Lung (tissue), 12 donors: ENCODE measurements around the gene PLD4. TPM values are rescaled to one million over a fixed set of nuclear protein-coding genes. Genes with fewer than 3 reads are reported as not detected.
"Not testable (repeated sequence)": the region's sequence is repeated elsewhere in the genome, so short reads cannot be mapped to it uniquely, and the experiment has no call there.

Experiments
- ATAC-seq: fragments of 200-7000 bp; cut with Tn5 transposase; one replicate; pipeline ENCODE4 v1.9.1; 2020; ENCODE audit warnings: moderate number of reproducible peaks; ENCODE audit not compliant: insufficient read depth, low FRiP score
- DNase-seq, 3 donors: peaks; one replicate each; pipeline ENCODE4 v3.0.0-alpha.2; 2013 to 2017
- H3K27ac ChIP-seq, 2 donors: one replicate each; pipeline ENCODE4 v1.5.1; 2013; ENCODE audit warnings: mild to moderate bottlenecking in 2 of 2, moderate library complexity in 2 of 2, control low read depth in 1 of 2, inconsistent platforms in 1 of 2, low read depth in 1 of 2, low read length in 1 of 2
- H3K27me3 ChIP-seq, 3 donors: one replicate each; pipeline ENCODE4 v1.5.1; 2013; ENCODE audit warnings: low read length in 2 of 3; ENCODE audit not compliant: control insufficient read depth in 3 of 3, insufficient read depth in 3 of 3
- H3K36me3 ChIP-seq, 4 donors: one replicate each; pipeline ENCODE4 v1.5.1; 2013; ENCODE audit warnings: low read length in 4 of 4, mild to moderate bottlenecking in 1 of 4, moderate library complexity in 1 of 4; ENCODE audit not compliant: control insufficient read depth in 4 of 4, insufficient read depth in 4 of 4
- H3K4me1 ChIP-seq, 5 donors: one replicate each; pipeline ENCODE4 v1.5.1; 2013; ENCODE audit warnings: low read length in 5 of 5, mild to moderate bottlenecking in 2 of 5, moderate library complexity in 1 of 5; ENCODE audit not compliant: control insufficient read depth in 5 of 5, insufficient read depth in 5 of 5
- H3K4me3 ChIP-seq: one replicate; pipeline ENCODE4 v1.5.1; 2013; ENCODE audit warnings: mild to moderate bottlenecking, control low read depth, moderate library complexity
- H3K9ac ChIP-seq, 2 donors: one replicate each; pipeline ENCODE4 v1.5.1; 2013; ENCODE audit warnings: low read length in 2 of 2, control low read depth in 1 of 2; ENCODE audit not compliant: insufficient read depth in 1 of 2
- H3K9me3 ChIP-seq, 4 donors: one replicate each; pipeline ENCODE4 v1.5.1; 2013; ENCODE audit warnings: low read length in 3 of 4, mild to moderate bottlenecking in 1 of 4, moderate library complexity in 1 of 4; ENCODE audit not compliant: control insufficient read depth in 4 of 4, insufficient read depth in 3 of 4
- WGBS, 2 donors: extraction: QIAGEN DNeasy Blood & Tissue Kit; methylation state at CpG; one replicate each; pipeline ENCODE4 v1.1.7; 2013; 5-methylcytosine and 5-hydroxymethylcytosine counted together
- polyA plus RNA-seq, 2 donors: library from polyadenylated mRNA; stranded (reverse); fragments of 200-250 nt; gene quantifications; one replicate each; pipeline ENCODE4 v1.2.1, GENCODE V29; 2013
- total RNA-seq, 2 donors: library from RNA; depleted of rRNA in 1 of 2; stranded (reverse); fragments of >200 nt in 1 of 2; gene quantifications; one replicate each; pipeline ENCODE4 v1.2.1, GENCODE V29; 2014 to 2021
- TF ChIP-seq, protein P1 (sequence below): IDR thresholded peaks from 2 replicates; pipeline ENCODE4 v1.5.1; 2012; ENCODE audit warnings: mild to moderate bottlenecking; ENCODE audit errors: control extremely low read depth, extremely low read depth
- donor health status: control.
- donor health status: control.
- donor health status: Bipolar disorder and iron deficiency.
- donor health status: healthy.
- donor health status: DM: yes; HTN: yes; CAD: no.

The PLD4 gene
- total and polyA plus RNA-seq, 4 donors = 0.71 to 6.3 (median 0.88) TPM

DNA sequence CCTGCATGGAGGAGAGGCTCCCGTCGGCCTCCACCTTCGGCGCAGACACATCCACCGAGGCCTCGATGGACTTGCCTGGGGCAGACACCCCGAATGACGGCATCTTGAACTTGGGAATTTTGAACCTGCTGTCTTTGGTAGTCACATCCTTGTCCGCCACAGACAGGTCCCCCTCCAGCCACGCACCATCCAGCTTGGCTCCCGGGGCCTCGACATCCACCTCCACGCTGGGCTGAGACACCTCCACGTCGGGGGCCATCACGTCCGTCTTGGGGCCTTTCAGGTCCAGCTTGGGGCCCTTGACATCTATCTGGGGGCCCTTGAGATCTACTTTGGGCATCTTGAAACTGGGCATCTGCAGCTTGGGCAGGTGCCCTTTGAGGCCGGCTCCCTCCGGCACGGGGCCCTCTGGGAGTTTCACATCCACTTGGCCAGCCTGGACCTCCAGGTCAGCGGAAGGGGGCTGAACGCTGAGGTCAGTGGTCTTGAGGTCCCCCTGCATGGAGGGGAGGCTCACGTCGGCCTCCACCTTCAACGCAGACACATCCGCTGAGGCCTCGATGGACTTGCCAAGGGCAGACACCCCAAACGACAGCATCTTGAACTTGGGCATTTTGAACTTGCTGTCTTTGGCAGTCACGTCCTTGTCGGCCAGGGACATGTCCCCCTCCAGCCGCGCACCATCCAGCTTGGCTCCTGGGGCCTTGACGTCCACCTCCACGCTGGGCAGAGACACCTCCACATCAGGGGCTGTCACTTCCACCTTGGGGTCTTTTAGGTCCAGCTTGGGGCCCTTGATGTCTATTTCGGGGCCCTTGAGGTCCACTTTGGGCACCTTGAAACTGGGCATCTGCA is 23.4 kb downstream of the PLD4 start:
- WGBS, 2 donors = 94 to 95% methylated on average over 34 to 35 of the region's 35 CpGs

DNA sequence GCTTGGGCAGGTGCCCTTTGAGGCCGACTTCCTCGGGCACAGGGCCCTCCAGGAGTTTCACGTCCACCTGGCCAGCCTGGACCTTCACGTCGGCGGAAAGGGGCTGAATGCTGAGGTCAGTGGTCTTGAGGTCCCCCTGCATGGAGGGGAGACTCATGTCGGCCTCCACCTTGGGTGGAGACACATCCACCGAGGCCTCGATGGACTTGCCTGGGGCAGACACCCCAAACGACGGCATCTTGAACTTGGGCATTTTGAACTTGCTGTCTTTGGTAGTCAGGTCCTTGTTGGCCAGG is 24.0 kb downstream of the PLD4 start:
- no peak for DNase-seq
- Histone ChIP-seq H3K4me3 (no peak overlapping the region), H3K9me3 (peaks cover 0 to 1% (median 0%) of the 10 kb centered on the region in 4 donors), H3K27ac (no peak overlapping the region), H3K27me3 (no peaks in the 10 kb centered on the region), H3K36me3 (no peaks in the 10 kb centered on the region), H3K4me1 (no peaks in the 10 kb centered on the region), H3K9ac (no peak overlapping the region)
- TF ChIP-seq, protein P1, sequence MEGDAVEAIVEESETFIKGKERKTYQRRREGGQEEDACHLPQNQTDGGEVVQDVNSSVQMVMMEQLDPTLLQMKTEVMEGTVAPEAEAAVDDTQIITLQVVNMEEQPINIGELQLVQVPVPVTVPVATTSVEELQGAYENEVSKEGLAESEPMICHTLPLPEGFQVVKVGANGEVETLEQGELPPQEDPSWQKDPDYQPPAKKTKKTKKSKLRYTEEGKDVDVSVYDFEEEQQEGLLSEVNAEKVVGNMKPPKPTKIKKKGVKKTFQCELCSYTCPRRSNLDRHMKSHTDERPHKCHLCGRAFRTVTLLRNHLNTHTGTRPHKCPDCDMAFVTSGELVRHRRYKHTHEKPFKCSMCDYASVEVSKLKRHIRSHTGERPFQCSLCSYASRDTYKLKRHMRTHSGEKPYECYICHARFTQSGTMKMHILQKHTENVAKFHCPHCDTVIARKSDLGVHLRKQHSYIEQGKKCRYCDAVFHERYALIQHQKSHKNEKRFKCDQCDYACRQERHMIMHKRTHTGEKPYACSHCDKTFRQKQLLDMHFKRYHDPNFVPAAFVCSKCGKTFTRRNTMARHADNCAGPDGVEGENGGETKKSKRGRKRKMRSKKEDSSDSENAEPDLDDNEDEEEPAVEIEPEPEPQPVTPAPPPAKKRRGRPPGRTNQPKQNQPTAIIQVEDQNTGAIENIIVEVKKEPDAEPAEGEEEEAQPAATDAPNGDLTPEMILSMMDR = no peak
- WGBS, 2 donors = 96 to 98% methylated on average over 11 of the region's 11 CpGs
- no peak for ATAC-seq

More for the DNA sequence above, 23.4 kb downstream of the PLD4 start:
- not testable (repeated sequence) for H3K4me3 ChIP-seq, DNase-seq, H3K9ac ChIP-seq, ATAC-seq, H3K4me1 ChIP-seq, H3K9me3 ChIP-seq, H3K27me3 ChIP-seq, H3K27ac ChIP-seq, H3K36me3 ChIP-seq

DNA sequence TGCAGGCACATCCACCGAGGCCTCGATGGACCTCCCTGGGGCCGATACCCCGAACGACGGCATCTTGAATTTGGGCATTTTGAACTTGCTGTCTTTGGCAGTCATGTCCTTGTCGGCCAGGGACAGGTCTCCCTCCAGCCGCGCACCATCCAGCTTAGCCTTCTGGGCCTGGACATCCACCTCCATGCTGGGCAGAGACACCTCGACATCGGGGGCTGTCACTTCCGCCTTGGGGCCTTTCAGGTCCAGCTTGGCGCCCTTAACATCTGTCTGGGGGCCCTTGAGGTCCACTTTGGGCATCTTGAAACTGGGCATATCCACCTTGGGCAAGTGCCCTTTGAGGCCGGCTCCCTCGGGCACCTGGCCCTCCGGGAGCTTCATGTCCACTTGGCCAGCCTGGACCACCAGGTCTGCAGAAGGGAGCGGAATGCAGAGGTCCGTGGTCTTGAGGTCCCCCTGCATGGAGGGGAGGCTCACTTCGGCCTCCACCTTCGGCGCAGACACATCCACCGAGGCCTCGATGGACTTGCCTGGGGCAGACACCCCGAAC is 24.8 kb downstream of the PLD4 start:
- H3K27ac ChIP-seq, DNase-seq, H3K9me3 ChIP-seq, H3K9ac ChIP-seq, ATAC-seq, H3K36me3 ChIP-seq, H3K4me1 ChIP-seq, H3K4me3 ChIP-seq, H3K27me3 ChIP-seq: not testable (repeated sequence)
- 95 to 96% methylated on average over 23 to 24 of the region's 24 CpGs for WGBS, 2 donors

DNA sequence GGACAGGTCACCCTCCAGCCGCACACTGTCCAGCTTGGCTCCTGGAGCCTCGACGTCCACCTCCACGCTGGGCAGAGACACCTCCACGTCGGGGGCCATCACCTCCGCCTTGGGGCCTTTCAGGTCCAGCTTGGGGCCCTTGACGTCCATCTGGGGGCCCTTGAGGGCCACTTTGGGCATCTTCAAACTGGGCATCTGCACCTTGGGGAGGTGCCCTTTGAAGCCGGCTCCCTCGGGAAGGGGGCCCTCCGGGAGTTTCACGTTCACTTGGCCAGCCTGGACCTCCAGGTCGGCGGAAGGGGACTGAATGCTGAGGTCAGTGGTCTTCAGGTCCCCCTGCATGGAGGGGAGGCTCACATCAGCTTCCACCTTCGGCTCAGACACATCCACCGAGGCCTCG is 25.3 kb downstream of the PLD4 start:
- Histone ChIP-seq H3K9ac (no peak overlapping the region), H3K27me3 (no peaks in the 10 kb centered on the region), H3K9me3 (no peaks in the 10 kb centered on the region), H3K4me1 (peaks cover 0 to 5% (median 0%) of the 10 kb centered on the region in 5 donors), H3K4me3 (no peak overlapping the region), H3K27ac (no peak overlapping the region), H3K36me3 (no peaks in the 10 kb centered on the region)
- no peak for ATAC-seq
- TF ChIP-seq, protein P1 = no peak
- DNase-seq = no peak
- 92 to 96% methylated on average over 17 of the region's 17 CpGs for WGBS, 2 donors

DNA sequence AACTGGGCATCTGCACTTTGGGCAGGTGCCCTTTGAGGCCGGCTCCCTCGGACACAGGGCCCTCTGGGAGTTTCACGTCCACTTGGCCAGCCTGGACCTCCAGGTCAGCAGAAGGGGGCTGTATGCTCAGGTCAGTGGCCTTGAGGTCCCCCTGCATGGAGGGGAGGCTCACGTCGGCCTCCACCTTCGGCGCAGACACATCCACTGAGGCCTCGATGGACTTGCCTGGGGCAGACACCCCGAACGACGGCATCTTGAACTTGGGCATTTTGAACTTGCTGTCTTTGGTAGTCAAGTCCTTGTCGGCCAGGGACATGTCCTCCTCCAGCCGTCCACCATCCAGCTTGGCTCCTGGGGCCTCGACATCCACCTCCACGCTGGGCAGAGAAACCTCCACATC is 26.0 kb downstream of the PLD4 start:
- DNase-seq = not testable (repeated sequence)

DNA sequence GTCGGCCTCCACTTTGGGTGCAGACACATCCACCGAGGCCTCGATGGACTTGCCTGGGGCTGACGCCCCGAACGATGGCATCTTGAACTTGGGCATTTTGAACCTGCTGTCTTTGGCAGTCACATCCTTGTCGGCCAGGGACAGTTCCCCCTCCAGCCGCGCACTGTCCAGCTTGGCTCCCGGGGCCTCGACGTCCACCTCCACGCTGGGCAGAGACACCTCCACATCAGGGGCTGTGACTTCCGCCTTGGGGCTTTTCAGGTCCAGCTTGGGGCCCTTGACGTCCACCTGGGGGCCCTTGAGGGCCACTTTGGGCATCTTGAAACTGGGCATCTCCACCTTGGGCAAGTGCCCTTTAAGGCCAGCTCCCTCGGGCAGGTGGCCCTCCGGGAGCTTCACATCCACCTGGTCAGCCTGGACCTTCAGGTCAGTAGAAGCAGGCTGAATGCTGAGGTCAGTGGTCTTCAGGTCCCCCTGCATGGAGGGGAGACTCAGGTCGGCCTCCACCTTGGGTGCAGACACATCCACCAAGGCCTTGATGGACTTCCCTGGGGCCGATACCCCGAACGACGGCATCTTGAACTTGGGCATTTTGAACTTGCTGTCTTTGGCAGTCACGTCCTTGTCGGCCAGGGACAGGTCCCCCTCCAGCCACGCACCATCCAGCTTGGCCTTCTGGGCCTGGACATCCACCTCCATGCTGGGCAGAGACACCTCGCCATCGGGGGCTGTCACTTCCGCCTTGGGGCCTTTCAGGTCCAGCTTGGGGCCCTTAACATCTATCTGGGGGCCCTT is 27.4 kb downstream of the PLD4 start:
- H3K9me3 ChIP-seq, DNase-seq, H3K27ac ChIP-seq, ATAC-seq, H3K4me3 ChIP-seq, H3K4me1 ChIP-seq, H3K36me3 ChIP-seq, H3K9ac ChIP-seq, H3K27me3 ChIP-seq: not testable (repeated sequence)
- WGBS, 2 donors = 92 to 96% methylated on average over 27 to 28 of the region's 28 CpGs

More for the DNA sequence above, 26.0 kb downstream of the PLD4 start:
- H3K4me3 ChIP-seq, H3K36me3 ChIP-seq, H3K9ac ChIP-seq, H3K4me1 ChIP-seq, H3K9me3 ChIP-seq, ATAC-seq, H3K27me3 ChIP-seq, H3K27ac ChIP-seq: not testable (repeated sequence)
- WGBS, 2 donors = 94 to 95% methylated on average over 15 of the region's 15 CpGs
